NCI-H526 (cell line): Measurements from ENCODE around the gene F7.

Experiments
- DNase-seq, 2 experiments: peaks; one replicate each; lab custom pipeline; 2025; lab: John Stamatoyannopoulos, UW

Gene F7

DNA sequence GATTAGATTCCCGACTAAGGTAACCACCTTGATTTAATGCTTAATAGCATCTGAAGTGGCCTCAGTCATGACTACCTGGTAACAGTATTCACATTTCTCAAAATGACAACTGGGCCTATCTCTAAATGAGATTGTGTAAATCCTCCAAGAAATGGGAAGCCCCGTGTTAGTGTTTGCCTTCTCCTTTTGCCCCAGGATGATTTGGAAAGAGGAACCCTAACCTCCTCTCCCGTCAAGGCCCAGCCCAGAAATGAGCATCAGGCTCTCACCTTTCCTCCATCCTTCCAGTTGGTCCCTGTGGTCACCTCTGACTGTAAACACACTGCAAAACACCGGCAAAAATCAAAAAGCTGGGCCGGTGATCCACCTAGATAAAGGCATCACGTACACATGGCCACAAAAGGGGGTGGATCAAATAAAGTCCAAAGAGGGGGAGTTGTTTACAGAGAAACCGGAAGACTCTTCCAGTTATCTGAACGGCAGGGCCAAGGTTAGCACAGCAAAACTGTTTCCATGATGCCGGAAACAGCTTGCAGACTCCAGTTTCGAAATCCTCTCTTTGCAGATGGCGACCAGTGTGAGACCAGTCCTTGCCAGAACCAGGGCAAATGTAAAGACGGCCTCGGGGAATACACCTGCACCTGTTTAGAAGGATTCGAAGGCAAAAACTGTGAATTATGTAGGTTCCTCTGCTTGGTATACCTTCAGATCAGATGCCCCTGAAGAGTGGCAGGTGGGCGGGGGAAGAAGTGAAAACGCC, 33.4 kb downstream of the F7 start:
- no peak for DNase-seq

DNA sequence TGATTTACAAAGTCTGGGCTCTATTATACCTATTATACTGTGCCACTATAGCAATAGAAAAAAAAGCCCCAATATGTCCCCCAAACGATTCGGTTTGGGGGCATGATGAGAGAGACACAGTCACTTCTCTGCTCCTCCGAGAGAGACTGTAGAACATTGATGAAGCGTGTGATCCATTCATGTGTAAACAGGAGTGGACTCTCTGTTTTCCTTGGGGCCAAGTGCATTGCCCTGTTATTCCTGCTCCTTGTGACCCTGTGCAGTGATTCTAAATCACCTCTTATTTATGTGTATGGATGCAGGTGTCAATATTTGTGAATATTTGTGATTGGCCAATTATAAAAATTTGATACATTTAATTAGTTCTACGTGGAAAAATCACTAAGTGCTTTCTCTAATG, 34.0 kb downstream of the F7 start:
- no peak for DNase-seq

DNA sequence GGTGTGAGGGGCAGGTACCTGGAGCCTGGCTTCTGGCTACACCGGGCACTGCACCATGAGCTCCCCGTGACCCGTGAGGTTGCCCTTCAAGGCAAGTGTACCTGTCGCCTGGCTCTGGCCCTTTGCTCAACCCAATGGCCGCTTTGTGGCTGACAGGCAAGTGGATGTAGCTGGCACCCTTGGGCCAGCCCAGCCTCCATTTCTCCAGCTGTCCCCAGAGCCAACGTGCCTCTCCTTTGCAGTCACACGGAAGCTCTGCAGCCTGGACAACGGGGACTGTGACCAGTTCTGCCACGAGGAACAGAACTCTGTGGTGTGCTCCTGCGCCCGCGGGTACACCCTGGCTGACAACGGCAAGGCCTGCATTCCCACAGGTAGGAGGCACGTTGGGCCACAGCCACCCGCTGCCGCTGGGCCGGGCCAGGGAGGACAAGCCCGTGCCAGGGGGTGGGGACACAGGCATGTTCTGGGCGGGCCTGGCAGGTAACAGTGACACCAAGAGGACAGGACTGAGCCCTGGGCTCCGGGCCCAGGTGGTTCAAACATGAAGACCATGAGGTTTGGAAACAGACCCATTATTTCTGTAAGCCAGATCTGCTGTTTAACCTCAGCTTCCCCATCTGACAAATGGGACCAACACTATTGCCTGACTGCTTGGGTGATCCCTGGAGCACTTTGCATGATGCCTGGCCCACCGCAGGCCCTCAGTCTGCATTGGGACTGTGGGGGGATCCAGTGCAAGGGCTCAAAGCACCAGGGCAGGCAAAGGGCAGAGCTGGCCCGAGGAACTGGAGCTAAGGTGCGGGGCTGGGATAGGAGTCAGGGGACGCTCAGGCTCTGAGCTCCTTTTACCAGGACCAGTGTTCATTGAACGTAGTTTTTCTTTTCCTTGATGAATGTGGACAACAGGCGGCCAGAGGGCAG, 35.3 kb downstream of the F7 start:
- no peak for DNase-seq

DNA sequence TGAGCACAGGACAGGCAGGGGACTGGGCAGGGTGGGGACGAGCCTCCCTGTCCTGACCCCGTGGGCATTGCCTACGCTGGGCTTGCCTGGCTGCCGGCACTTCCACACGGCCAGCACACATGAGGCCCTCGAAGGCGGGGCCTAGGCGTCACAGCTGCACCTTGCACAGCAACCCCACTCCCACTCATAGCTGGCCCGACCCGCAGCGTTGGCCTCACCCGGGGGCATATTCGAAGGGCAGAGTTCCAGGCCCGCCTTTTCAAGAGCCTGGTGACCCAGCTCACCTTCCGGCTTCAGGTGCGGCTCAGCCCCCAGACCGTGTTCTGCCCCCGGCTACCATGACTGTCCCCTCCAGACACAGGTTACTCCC, 36.0 kb downstream of the F7 start:
- DNase-seq = no peak

DNA sequence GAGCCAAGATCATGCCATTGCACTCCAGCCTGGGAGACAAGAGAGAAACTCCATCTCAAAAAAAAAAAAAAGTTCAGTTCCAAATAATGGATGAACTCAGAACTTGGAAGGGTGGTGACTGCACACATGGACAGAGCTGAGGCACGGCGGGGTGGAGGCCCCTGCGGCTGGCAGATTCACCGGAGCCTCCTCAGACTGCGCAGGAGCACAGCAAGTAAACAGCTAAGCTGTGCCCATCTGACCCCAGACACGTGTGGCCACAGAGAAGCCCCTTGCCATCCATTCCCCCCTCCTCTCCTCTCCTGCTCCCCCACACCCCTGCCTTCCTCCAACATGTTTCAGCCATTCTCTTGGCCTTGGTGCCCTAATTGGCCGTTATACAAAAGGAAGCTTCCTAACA, 37.3 kb downstream of the F7 start:
- DNase-seq = no peak

DNA sequence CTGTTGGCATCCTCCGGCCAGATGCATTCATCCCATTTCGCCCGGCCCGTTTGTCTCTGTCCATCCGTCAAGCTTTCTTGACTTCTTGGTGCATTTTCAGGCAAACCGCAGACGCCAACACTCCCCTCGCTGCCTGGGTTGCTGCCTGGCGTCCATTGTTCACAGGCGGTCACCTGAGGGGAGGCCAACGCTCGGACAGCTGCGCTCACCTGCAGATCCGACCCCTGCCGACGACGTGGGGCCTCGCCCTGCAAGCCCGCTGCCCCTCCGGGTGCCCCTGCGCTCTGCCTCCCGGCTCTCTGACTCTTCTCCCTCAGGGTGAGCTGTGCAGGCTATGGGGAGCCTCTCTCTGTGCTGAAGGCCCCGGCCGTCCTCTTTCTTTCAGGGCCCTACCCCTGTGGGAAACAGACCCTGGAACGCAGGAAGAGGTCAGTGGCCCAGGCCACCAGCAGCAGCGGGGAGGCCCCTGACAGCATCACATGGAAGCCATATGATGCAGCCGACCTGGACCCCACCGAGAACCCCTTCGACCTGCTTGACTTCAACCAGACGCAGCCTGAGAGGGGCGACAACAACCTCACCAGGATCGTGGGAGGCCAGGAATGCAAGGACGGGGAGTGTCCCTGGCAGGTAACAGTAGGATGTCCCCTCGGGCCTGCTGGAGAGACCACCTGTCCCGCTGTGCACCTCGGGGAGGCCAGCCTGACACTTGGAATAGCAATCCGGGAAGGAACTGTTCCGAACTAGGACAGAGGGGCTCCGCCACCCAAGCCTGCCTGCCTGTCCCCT, 38.1 kb downstream of the F7 start:
- DNase-seq = no peak

DNA sequence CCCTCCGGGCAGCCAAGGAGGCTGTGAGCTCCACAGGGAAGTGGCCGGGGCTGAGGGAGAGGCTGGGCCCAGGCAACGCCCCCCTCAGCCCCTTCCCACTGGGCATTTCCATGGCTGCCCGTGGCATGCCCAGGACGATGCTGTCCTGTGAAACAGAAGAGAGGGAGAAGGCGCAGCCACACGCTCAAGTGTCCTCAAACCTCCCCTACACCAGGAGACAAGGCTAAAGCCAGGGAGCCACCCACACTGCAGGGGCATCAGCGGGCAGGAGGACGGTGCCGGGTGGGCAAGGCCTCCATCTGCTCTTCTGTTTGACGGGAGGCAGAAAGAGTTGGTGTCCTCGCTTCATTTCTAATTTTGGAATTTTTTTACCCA, 38.7 kb downstream of the F7 start:
- no peak for DNase-seq

DNA sequence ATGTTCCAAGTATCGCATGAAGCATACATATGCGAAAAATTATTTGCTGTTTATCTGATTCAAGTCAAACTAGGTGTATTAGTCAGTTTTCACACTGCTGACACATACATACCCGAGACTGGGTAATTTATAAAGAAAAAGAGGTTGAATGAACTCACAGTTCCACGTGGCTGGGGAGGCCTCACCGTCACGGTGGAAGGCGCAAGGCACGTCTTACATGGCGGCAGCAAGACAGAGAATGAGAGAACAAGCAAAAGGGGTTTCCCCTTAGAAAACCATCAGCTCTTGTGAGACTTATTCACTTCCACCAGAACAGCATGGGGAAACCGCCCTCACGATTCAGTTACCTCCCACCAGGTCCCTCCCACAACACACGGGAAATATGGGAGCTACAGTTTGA, 39.9 kb downstream of the F7 start:
- no peak for DNase-seq

DNA sequence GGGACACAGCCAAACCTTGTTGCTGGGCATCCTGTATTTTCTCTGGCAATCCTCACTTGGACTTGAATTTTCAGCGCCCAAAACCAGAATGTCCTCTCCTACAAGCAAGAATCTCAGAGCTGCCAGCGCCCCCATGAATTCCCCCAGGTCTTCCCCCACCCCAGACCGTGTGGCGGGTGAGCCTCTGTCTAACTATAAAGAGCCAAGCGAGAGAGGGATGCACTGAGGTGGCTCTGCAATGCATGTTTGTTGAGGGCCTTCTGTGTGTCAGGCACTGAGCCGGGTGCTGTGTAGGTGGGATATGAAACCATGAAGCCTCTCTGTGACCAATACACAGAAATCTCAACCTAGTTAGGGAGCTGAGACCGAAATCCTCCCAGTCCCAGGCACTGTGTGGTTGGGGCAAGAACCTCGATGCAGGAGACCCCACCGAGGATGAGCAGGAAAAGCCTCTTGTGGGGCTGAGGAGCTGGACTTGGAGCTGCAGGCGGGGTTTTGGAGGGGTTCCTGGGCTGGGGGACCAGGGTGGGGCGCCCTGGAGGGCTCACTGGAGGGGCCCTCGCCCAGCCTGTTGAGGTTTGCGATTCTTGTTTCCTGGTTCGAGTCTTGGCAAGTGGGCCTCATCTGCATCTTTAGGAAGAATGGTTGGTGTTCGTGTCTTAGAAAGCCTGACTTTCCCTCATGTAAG, 40.5 kb downstream of the F7 start:
- DNase-seq = no peak

DNA sequence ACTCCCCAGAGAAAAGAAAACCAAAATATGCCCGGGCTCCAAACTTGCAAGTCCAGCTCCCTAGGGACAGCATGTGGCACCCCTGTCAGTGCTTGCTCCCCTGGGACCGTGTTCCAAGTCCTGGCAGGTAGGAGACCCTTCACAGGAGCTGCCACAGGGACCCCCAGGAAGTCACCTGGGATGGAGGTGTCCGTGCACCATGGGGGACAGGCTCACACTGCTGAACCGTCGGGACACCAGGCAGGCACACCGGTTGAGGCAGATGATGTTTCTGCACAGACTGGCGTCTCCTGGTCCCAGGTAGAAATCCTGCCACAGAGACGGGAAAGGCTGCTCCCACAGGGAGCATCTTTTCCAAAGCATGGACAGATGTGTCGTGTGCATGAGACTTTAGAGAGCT, 41.2 kb downstream of the F7 start:
- DNase-seq = no peak

DNA sequence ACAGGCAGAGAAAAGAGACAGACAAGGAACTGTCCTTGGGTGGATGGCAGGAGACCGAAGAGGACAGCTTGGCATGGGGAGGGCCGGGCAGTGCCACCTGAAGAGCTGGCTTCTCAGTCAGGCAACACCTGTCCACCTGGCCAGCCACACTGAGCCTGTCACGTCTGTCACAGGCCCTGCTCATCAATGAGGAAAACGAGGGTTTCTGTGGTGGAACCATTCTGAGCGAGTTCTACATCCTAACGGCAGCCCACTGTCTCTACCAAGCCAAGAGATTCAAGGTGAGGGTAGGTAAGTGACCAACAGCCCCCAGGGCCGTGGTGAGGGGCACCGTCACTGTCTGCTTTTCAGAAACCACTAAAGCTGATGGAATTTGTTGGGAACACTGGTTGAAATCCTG, 41.6 kb downstream of the F7 start:
- DNase-seq = no peak

DNA sequence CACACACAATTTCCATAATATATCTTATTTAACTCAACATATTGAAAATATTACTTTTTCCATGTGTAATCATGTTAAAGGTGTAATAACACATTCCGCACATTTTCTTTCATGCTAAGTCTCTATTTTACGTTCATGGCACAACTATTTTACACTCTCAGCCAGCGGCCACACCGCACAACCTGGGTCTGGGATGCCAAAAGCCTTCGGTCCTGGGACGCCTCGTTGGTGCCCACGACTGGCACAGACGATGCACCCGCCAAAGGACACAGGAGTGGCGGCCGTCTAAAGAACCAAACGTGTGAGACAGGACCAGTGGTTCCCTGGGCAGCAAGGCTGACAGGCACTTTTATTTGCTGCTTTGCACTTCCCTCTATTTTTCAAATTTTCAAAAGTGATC, 42.8 kb downstream of the F7 start:
- DNase-seq = no peak

DNA sequence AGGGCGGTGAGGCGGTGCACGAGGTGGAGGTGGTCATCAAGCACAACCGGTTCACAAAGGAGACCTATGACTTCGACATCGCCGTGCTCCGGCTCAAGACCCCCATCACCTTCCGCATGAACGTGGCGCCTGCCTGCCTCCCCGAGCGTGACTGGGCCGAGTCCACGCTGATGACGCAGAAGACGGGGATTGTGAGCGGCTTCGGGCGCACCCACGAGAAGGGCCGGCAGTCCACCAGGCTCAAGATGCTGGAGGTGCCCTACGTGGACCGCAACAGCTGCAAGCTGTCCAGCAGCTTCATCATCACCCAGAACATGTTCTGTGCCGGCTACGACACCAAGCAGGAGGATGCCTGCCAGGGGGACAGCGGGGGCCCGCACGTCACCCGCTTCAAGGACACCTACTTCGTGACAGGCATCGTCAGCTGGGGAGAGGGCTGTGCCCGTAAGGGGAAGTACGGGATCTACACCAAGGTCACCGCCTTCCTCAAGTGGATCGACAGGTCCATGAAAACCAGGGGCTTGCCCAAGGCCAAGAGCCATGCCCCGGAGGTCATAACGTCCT, 43.4 kb downstream of the F7 start:
- no peak for DNase-seq

DNA sequence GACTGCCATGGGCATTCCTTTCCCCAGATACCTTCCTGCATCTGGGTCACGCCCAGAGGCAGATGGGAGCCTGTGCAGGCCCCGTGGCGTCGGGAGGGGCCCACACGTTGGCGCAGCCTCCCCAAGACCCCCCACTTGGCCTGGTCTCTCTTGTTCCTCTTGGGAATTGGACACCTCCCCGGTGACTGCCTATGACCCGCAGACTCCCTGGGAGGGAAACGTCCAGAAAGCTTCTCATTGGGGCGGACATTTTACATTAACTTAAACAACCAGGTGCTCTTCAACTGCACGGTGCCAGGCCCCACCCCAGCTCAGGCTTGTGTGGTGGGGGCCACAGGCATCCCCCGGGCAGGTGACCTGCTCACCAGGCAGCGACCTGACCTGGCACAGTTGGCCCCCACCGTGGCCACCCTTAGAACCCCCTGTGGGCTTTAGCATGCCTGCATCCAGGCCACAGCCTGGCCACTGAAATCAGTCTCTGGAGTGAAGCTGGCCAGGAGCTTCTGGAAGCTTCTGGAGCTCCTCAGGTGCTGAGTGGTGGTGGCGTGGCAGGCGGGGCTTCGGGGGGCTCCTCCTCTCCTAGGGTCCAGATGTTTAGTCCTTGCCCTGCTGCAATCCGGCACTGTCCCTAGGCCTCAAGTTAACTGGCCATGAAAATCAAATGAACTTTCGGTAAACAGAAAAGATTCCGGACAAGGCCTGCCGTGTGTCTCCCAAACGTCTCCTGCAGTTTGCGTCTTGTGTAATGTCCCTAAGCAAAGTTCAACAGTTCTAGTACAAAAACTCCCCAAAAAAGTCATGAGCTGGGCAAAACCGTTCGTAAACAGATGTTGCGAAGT, 44.3 kb downstream of the F7 start:
- DNase-seq = no peak

DNA sequence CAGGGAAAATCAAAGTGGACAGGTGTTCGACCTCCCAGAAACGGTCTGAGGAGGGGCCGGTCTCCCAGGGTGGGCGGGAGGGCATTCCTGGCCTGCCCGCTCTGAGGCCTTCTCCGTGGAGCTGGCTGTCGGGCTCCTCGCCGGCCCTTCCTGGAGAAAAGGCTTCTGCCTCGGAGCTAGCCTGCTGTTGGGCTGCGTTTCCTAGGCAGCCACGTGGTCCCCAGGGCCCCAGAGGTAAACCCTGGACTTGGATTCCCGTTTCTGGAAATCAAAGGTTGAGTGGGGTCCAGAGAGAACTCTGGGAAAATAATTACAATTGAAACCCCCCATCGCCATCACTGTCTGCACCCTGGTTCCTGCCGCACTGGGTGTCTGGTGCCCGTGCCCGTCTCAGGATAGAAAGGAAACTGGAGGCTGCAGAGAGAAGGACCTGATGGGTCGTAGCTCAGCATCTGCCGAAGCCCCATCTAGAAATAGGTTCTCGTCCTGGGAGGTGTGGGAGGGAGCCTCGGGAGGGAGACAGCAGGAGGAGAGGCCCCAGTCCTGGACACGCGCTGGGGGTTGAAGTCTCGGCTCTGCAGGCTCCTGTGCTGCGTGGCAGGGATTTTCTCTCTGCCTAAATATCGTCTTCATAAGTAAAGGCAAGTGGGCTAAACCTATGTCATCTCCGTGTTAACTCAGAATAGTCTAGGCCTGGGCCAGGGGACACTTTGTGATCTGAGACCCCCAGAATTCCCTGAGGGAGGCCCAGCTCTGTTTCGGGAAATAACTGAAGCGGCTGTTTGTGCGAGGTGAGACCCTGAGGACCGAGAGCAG, 45.2 kb downstream of the F7 start:
- DNase-seq = no peak

DNA sequence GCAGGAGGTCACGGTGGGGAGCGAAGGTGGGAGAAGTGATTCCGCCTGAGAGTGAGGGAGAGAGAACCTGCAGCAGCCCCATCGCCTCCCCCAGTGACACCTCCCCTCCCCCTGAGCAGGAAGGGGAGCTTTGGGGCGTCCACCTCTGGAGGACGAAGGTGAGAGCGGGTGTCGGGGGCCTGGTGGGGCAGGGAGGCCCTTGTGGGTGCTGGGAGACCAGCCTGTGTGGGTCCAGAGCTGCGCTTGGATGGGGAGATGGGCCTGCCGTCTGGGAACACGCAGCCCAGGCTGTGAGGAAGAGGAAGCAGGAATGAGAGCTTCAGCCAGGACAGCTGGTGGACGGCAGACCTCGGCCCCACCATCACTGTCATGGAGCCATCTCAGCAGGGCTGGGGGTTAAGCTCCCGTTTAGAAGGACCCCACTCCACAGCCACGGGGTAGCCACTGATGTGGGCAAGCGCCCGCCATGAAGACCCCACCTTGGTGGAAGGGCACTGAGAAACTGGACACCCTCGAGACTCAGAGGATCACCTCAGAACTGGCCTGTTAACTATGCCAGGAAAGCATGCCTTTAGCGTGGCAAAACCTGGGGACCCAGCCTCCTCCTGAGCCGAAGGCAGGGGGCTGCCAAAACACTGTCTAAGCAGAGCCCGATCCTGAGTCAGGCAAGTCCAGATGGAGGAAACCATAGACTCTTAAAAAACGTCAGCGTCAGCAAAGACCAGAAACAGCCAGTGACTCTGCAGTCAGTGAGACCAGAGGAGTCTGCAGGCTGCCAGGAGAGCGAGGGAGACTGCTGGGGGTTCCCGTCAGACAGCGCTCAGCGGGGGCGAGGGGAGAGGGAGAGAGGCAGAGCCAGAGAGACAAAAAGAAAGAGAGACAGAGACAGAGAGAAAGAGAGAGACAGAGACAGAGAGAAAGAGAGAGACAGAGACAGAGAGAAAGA, 46.4 kb downstream of the F7 start:
- peak in 1 of 2 experiments; percentile 18 for DNase-seq

DNA sequence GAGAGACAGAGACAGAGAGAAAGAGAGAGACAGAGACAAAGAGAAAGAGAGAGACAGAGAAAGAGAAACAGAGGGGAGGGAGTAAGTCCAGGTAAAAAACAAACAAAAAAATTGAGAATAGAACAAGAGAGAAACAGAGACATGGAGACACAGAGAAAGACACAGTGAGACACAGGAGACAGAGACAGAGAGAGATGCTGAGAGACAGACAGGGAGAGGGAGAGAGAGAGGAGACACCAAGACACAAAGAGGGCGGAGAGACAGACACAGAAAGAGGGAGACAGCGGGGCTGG, 47.0 kb downstream of the F7 start:
- DNase-seq = no peak

DNA sequence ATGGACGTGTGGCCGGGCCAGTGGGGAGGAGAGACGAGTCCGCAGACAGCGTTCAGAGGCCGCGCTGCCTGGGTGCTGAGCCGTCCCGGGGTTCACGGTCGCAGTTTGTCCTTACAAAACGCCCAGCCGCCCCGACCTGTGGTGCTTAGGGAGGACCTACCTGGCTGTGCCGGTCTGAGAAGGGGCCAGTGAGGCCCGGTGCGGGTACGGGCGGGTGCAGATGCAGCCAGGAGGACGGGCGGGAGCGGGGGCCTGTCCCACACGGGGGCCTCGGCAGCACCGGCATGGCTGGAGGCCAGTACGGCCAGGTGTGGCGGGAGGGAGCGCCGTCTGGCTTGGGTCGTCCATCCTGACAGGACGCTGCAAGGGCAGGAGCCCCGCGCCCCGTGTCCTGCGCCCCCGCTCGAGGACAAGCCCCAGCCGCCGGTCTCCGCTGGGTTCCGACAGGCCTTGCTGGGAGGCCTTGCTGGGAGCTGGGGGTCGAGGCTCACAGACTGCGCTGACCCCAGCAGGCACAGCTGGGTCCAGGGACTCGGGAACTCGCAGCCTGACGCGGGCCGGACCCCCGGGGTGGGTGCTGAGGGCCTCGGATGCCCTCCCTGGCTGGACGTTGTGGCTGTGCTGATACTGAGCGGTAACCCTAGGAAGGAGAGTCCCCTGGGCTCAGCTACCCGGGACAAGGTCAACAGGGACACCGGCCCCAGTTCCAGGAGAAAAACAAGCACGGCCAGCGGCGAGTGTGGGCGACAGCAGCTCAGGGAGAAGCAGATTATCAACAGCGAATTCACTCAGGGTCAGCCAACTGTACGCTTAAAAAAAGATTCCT, 47.6 kb downstream of the F7 start:
- peak in 1 of 2 experiments; percentile 76 for DNase-seq
